Left lung (tissue), 10 donors: Measurements from ENCODE around the gene MEIS1. TPM values are rescaled to one million over a fixed set of nuclear protein-coding genes. Genes with fewer than 3 reads are reported as not detected.

Experiments
- ATAC-seq: fragments of 200-7000 bp; cut with Tn5 transposase; one replicate; pipeline ENCODE4 v1.9.1; 2020; ENCODE audit warnings: moderate library complexity
- DNase-seq, 4 donors: peaks; one replicate each; pipeline ENCODE4 v3.0.0-alpha.2; 2013 to 2020
- H3K27ac ChIP-seq, 2 donors: fragments of 200-600 bp; sonication (generic) in 1 of 2; one replicate each; pipeline versions ENCODE4 v1.5.0 to v1.8.0; 2020 to 2021
- H3K27me3 ChIP-seq, 2 donors: fragments of 200-600 bp; sonication (generic) in 1 of 2; one replicate each; pipeline versions ENCODE4 v1.5.0 to v1.8.0; 2020 to 2021
- H3K36me3 ChIP-seq, 2 donors: fragments of 200-600 bp; sonication (generic) in 1 of 2; one replicate each; pipeline versions ENCODE4 v1.5.0 to v1.8.0; 2020 to 2021
- H3K4me1 ChIP-seq, 2 donors: fragments of 200-600 bp; one replicate each; pipeline ENCODE4 v1.8.0; 2021
- H3K4me3 ChIP-seq, 2 donors: fragments of 200-600 bp; sonication (generic) in 1 of 2; one replicate each; pipeline versions ENCODE4 v1.5.0 to v1.8.0; 2020 to 2021; ENCODE audit warnings: mild to moderate bottlenecking in 1 of 2
- H3K9me3 ChIP-seq, 2 donors: fragments of 200-600 bp; sonication (generic) in 1 of 2; one replicate each; pipeline versions ENCODE4 v1.5.0 to v1.8.0; 2020 to 2021
- CTCF ChIP-seq, 2 donors: fragments of 200-600 bp; sonication (generic) in 1 of 2; IDR thresholded peaks; one replicate each; pipeline versions ENCODE4 v1.5.0 to v1.8.0; 2021; ENCODE audit warnings: antibody characterized with exemption in 2 of 2
- intact Hi-C, 2 donors: fragments of 100-400 bp; cut with DNase I; formaldehyde crosslinking; loops; one replicate each; pipeline versions ENCODE4 v1.11.2 to v1.14.2; 2022
- polyA plus RNA-seq, 6 donors: library from polyadenylated mRNA; unstranded; fragments of 120-200 nt; gene quantifications; one replicate each; pipeline ENCODE4 v1.2.1, GENCODE V29; 2013; ENCODE audit not compliant: insufficient read length in 6 of 6
- total RNA-seq, 2 donors: library from RNA; stranded (reverse); fragmentation: NEBNext Ultra II Directional; extraction: Animal tissue kit (Norgen Biotek cat#: 25700); gene quantifications; one replicate each; pipeline ENCODE4 v1.2.1, GENCODE V29; 2021
- donor health status: DM: no; HTN: yes; CAD: no.
- donor health status: DM: no; HTN: no; CAD: no.

Gene MEIS1
- total and polyA plus RNA-seq, 8 donors: 54.3 to 193 (median 163) TPM

- no peaks in the 10 kb centered on the region for H3K36me3 ChIP-seq
- H3K4me3 ChIP-seq: no peak overlapping the region
- ATAC-seq (peak; percentile 39), DNase-seq (no peak)
- intact Hi-C loops: no loop called here
- no peaks in the 10 kb centered on the region for H3K9me3 ChIP-seq
- H3K27me3 ChIP-seq: peaks cover 45 to 97% of the 10 kb centered on the region in 2 donors
- peaks cover 5 to 8% of the 10 kb centered on the region in 2 donors for H3K4me1 ChIP-seq
- no peak for TF ChIP-seq CTCF (IDR thresholded peaks at IDR 0.05)
- H3K27ac ChIP-seq: no peak overlapping the region
Measured at GRCh38 chr2:66427300-66427699, 7.6 kb upstream of the MEIS1 start.

DNA sequence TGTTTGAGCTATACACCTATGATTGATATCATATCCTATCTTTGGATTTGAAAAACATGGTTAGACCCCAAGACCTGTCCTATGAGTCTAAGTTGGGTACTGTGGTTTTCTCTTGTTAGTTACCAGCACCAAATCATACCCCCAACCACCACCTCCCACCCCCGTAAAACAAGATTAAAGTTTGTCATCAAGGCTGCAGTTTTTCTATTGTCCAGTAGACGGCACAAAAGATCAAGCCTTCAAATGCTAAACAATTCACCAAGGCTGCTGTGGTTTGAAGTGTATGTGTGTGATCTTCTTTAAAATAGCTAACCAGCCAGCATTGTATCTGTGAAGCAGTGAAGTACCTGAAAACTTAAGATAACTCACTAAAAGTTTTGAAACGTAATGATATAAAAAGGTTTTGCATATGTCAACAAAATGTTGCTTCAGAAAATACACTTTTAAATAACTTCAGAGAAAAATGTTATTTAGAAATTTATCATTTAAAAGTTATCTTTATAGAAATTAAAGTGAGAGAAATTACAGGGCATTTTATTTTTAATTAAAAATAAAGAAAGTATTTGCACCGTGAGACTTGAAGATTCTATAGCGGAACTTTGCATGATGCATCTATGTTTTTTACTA is 5.8 kb upstream of the MEIS1 start:
- intact Hi-C loops: no loop called here

GRCh38 chr2:66429693-66430504 is 5.0 kb upstream of the MEIS1 start:
- DNase-seq (no peak), ATAC-seq (no peak)
- H3K4me1 ChIP-seq: peaks cover 5 to 27% of the 10 kb centered on the region in 2 donors
- H3K27ac ChIP-seq: no peak overlapping the region
- intact Hi-C loops: loop anchor here in 1 of 2 donors (10.0 kb wide), 1 partner anchor 145 kb away; no protein-coding TSS in a partner anchor
- H3K36me3 ChIP-seq: no peaks in the 10 kb centered on the region
- H3K27me3 ChIP-seq: peaks cover 51 to 100% of the 10 kb centered on the region in 2 donors
- H3K4me3 ChIP-seq: no peak overlapping the region
- H3K9me3 ChIP-seq: no peaks in the 10 kb centered on the region
- TF ChIP-seq CTCF (IDR thresholded peaks at IDR 0.05): no peak

More for the DNA sequence above, 5.8 kb upstream of the MEIS1 start:
- H3K27ac ChIP-seq: no peak overlapping the region
- DNase-seq (peak in 1 of 4 donors; percentile 70), ATAC-seq (peak; percentile 34)
- no peak overlapping the region for H3K4me3 ChIP-seq
- TF ChIP-seq CTCF (IDR thresholded peaks at IDR 0.05): peak; percentile 51 to 86
- peaks cover 56 to 100% of the 10 kb centered on the region in 2 donors for H3K27me3 ChIP-seq
- H3K36me3 ChIP-seq: no peaks in the 10 kb centered on the region
- no peaks in the 10 kb centered on the region for H3K9me3 ChIP-seq
- peaks cover 5 to 21% of the 10 kb centered on the region in 2 donors for H3K4me1 ChIP-seq

DNA sequence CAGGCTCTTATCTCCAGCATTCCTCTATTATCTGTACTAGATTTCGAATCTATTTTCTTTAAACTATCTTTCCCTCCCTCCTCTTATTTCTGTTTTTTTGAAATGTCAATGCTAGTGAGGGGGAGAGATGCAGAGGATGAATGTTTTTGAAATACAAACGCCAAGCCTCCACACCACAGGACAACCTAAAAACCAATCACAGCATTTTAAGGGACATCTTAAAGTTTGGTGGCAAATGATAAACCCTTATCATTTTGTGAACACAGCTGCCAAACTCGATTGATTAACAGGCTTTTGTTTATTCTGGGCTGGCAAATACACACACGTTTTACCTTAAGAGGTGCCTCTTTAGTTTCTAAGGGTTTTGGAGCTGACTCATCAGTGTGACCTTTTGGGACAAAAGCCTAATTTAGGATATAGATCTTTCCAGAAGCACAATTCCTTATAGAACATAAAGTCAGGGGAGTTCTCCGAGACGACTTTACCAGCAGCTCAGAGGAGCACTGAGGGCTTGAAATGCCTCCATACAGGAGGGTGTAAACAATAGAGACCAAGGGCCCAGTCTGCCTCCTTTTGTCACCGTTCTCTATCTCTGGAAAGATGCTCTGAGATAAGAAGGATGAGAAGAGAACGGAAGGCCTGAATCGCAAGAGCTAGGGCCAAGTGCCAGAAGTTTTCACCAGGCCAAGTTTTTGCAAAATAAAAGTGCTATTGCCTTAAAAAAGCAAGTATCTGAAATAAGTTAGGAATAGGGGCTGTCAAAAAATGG is 4.2 kb upstream of the MEIS1 start:
- no peak for TF ChIP-seq CTCF (IDR thresholded peaks at IDR 0.05)
- DNase-seq (no peak), ATAC-seq (no peak)
- Histone ChIP-seq H3K27me3 (peaks cover 48 to 100% of the 10 kb centered on the region in 2 donors), H3K4me3 (no peak overlapping the region), H3K36me3 (no peaks in the 10 kb centered on the region), H3K4me1 (peaks cover 5 to 27% of the 10 kb centered on the region in 2 donors), H3K9me3 (no peaks in the 10 kb centered on the region), H3K27ac (no peak overlapping the region)
- intact Hi-C loops: loop anchor here in 1 of 2 donors (10.0 kb wide), 1 partner anchor 144 kb away; no protein-coding TSS in a partner anchor
